Activated CD8-positive, alpha-beta memory T cell treated with anti-CD3 and anti-CD28 coated beads, Interleukin-2, amount 10 ng/mL, durations not matched to agents 7 days and 5 days (primary cell): Measurements from ENCODE around the gene JAM3. TPM values are rescaled to one million over a fixed set of nuclear protein-coding genes. Genes with fewer than 3 reads are reported as not detected.

Experiments
- ATAC-seq: fragments of 150-1000 bp; cut with Tn5 transposase; one replicate; pipeline ENCODE4 v1.10.0; 2021; ENCODE audit warnings: moderate library complexity
- CTCF ChIA-PET: fragments of 350-600 bp; sonication (Branson Sonifier 250); formaldehyde crosslinking; loops from one replicate; lab custom pipeline; 2021; ENCODE audit warnings: antibody characterized with exemption; lab: Charles Lee
- DNase-seq: peaks from one replicate; pipeline ENCODE4 v3.0.0-alpha.2; 2020
- H3K27ac Mint-ChIP-seq: one replicate; pipeline ENCODE4 v1.8.0; 2021; ENCODE audit warnings: mild to moderate bottlenecking, mixed read lengths
- H3K27me3 Mint-ChIP-seq: one replicate; pipeline ENCODE4 v1.8.0; 2021; ENCODE audit warnings: mixed read lengths
- H3K36me3 Mint-ChIP-seq: one replicate; pipeline ENCODE4 v1.8.0; 2021; ENCODE audit warnings: mild to moderate bottlenecking, mixed read lengths
- H3K4me1 Mint-ChIP-seq: one replicate; pipeline ENCODE4 v1.8.0; 2021; ENCODE audit warnings: mixed read lengths
- H3K4me3 Mint-ChIP-seq: one replicate; pipeline ENCODE4 v1.8.0; 2021; ENCODE audit warnings: mild to moderate bottlenecking, moderate library complexity, mixed read lengths
- H3K9me3 Mint-ChIP-seq: one replicate; pipeline ENCODE4 v1.8.0; 2022; ENCODE audit warnings: low read depth, mixed read lengths
- total RNA-seq, 2 experiments: library from RNA; stranded (reverse); gene quantifications; one replicate each; pipeline ENCODE4 v1.2.3, GENCODE V29; 2021

The JAM3 gene
- 1 to 10 TPM; 3.2 to 4.4 TPM for total RNA-seq

- Mint-ChIP-seq H3K27ac (peak within 1 kb of the TSS; percentile 63), H3K9me3 (no peaks in the 10 kb centered on the region), H3K4me3 (peak within 1 kb of the TSS; percentile 91), H3K27me3 (peaks cover 69% of the 10 kb centered on the region), H3K4me1 (peaks cover 18% of the 10 kb centered on the region), H3K36me3 (peaks cover 2% of the 10 kb centered on the region)
- DNase-seq = peak; percentile 97
- CTCF ChIA-PET = interaction anchor here (0.9 to 4.4 kb wide), 9 partner anchors 8 to 170 kb away, joined by 3 to 26 read pairs (median 3); no protein-coding TSS in a partner anchor
- ATAC-seq = peak; percentile 98
These were observed at the start of gene JAM3 for GRCh38 chr11:134068829-134069425. Gene JAM3 (plus strand): TSS chr11:134069072. CDS start chr11:134069084, 12 bp downstream.

GRCh38 chr11:134019500-134019899, 49.4 kb upstream of the JAM3 start:
- Mint-ChIP-seq H3K9me3 (no peaks in the 10 kb centered on the region), H3K27me3 (peaks cover 52% of the 10 kb centered on the region), H3K27ac (no peak overlapping the region), H3K4me1 (no peaks in the 10 kb centered on the region), H3K4me3 (no peak overlapping the region), H3K36me3 (no peaks in the 10 kb centered on the region)
- no peak for ATAC-seq
- no peak for DNase-seq
- CTCF ChIA-PET = interaction anchor here (1.1 to 2.1 kb wide), 2 partner anchors 8 to 31 kb away, joined by 3 to 5 read pairs; no protein-coding TSS in a partner anchor

- H3K4me3 Mint-ChIP-seq = no peak overlapping the region
- H3K27me3 Mint-ChIP-seq = peaks cover 49% of the 10 kb centered on the region
- no peak overlapping the region for H3K27ac Mint-ChIP-seq
- ATAC-seq = no peak
- DNase-seq = no peak
- H3K9me3 Mint-ChIP-seq = no peaks in the 10 kb centered on the region
- no peaks in the 10 kb centered on the region for H3K4me1 Mint-ChIP-seq
- CTCF ChIA-PET = no interaction called here
- H3K36me3 Mint-ChIP-seq = no peaks in the 10 kb centered on the region
These were observed 48.3 kb upstream of the JAM3 start for GRCh38 chr11:134020598-134020997.

- CTCF ChIA-PET = no interaction called here
- Mint-ChIP-seq H3K36me3 (no peaks in the 10 kb centered on the region), H3K27me3 (peaks cover 42% of the 10 kb centered on the region), H3K4me1 (no peaks in the 10 kb centered on the region), H3K27ac (no peak overlapping the region), H3K9me3 (no peaks in the 10 kb centered on the region), H3K4me3 (no peak overlapping the region)
- DNase-seq (no peak), ATAC-seq (no peak)
These were observed 47.5 kb upstream of the JAM3 start for GRCh38 chr11:134021326-134021725.

GRCh38 chr11:134022748-134023147, 46.1 kb upstream of the JAM3 start:
- CTCF ChIA-PET = no interaction called here
- no peak for ATAC-seq
- Mint-ChIP-seq H3K9me3 (no peaks in the 10 kb centered on the region), H3K36me3 (no peaks in the 10 kb centered on the region), H3K4me1 (peaks cover 8% of the 10 kb centered on the region), H3K27me3 (peaks cover 29% of the 10 kb centered on the region), H3K4me3 (no peak overlapping the region), H3K27ac (no peak overlapping the region)
- DNase-seq = no peak

GRCh38 chr11:134024420-134025081, 44.3 kb upstream of the JAM3 start:
- DNase-seq = no peak
- H3K9me3 Mint-ChIP-seq = no peaks in the 10 kb centered on the region

GRCh38 chr11:134025082-134025429, 43.8 kb upstream of the JAM3 start:
- H3K4me3 Mint-ChIP-seq = no peak overlapping the region
- H3K36me3 Mint-ChIP-seq = no peaks in the 10 kb centered on the region
- CTCF ChIA-PET = interaction anchor here (1.8 kb wide), 1 partner anchor 97 kb away, joined by 6 read pairs; no protein-coding TSS in a partner anchor
- H3K27ac Mint-ChIP-seq = no peak overlapping the region
- ATAC-seq (no peak), DNase-seq (no peak)
- no peaks in the 10 kb centered on the region for H3K9me3 Mint-ChIP-seq
- peaks cover 11% of the 10 kb centered on the region for H3K27me3 Mint-ChIP-seq
- H3K4me1 Mint-ChIP-seq = peaks cover 15% of the 10 kb centered on the region

More at GRCh38 chr11:134024420-134025081, 44.3 kb upstream of the JAM3 start:
- Mint-ChIP-seq H3K36me3 (no peaks in the 10 kb centered on the region), H3K27ac (no peak overlapping the region), H3K27me3 (peaks cover 16% of the 10 kb centered on the region), H3K4me1 (peaks cover 15% of the 10 kb centered on the region), H3K4me3 (no peak overlapping the region)
- no peak for ATAC-seq
- CTCF ChIA-PET = interaction anchor here (1.1 kb wide), 1 partner anchor 26 kb away, joined by 4 read pairs; no protein-coding TSS in a partner anchor

GRCh38 chr11:134026655-134027343, 42.1 kb upstream of the JAM3 start:
- H3K9me3 Mint-ChIP-seq = no peaks in the 10 kb centered on the region

GRCh38 chr11:134027671-134028070, 41.2 kb upstream of the JAM3 start:
- Mint-ChIP-seq H3K4me1 (peaks cover 20% of the 10 kb centered on the region), H3K27me3 (peaks cover 5% of the 10 kb centered on the region), H3K27ac (peak overlapping the region; percentile 50), H3K4me3 (no peak overlapping the region), H3K9me3 (no peaks in the 10 kb centered on the region), H3K36me3 (no peaks in the 10 kb centered on the region)
- ATAC-seq = peak; percentile 86
- DNase-seq = peak; percentile 67
- CTCF ChIA-PET = interaction anchor here (0.8 to 2.0 kb wide), 5 partner anchors 8 to 100 kb away, joined by 3 to 5 read pairs (median 4); no protein-coding TSS in a partner anchor

More at GRCh38 chr11:134026655-134027343, 42.1 kb upstream of the JAM3 start:
- peaks cover 15% of the 10 kb centered on the region for H3K4me1 Mint-ChIP-seq
- H3K27me3 Mint-ChIP-seq = peaks cover 5% of the 10 kb centered on the region
- no peak for ATAC-seq
- DNase-seq = no peak
- H3K36me3 Mint-ChIP-seq = no peaks in the 10 kb centered on the region
- H3K4me3 Mint-ChIP-seq = no peak overlapping the region
- CTCF ChIA-PET = interaction anchor here (0.8 to 2.0 kb wide), 7 partner anchors 8 to 99 kb away, joined by 3 to 6 read pairs (median 4); no protein-coding TSS in a partner anchor
- no peak overlapping the region for H3K27ac Mint-ChIP-seq

GRCh38 chr11:134028368-134028920, 40.4 kb upstream of the JAM3 start:
- Mint-ChIP-seq H3K27ac (no peak overlapping the region), H3K27me3 (peaks cover 5% of the 10 kb centered on the region), H3K4me3 (no peak overlapping the region), H3K4me1 (peaks cover 28% of the 10 kb centered on the region), H3K9me3 (no peaks in the 10 kb centered on the region), H3K36me3 (no peaks in the 10 kb centered on the region)
- ATAC-seq (no peak), DNase-seq (no peak)
- CTCF ChIA-PET = interaction anchor here (1.4 to 2.0 kb wide), 4 partner anchors 8 to 20 kb away, joined by 3 to 5 read pairs (median 4); no protein-coding TSS in a partner anchor

GRCh38 chr11:134030853-134031252, 38.0 kb upstream of the JAM3 start:
- CTCF ChIA-PET = interaction anchor here (0.9 to 1.6 kb wide), 4 partner anchors 9 to 53 kb away, joined by 3 to 9 read pairs (median 3); no protein-coding TSS in a partner anchor
- peaks cover 50% of the 10 kb centered on the region for H3K4me1 Mint-ChIP-seq
- ATAC-seq = no peak
- H3K27ac Mint-ChIP-seq = no peak overlapping the region
- peaks cover 5% of the 10 kb centered on the region for H3K27me3 Mint-ChIP-seq
- DNase-seq = no peak
- peaks cover 2% of the 10 kb centered on the region for H3K36me3 Mint-ChIP-seq
- H3K4me3 Mint-ChIP-seq = no peak overlapping the region
- no peaks in the 10 kb centered on the region for H3K9me3 Mint-ChIP-seq

GRCh38 chr11:134032043-134032442, 36.8 kb upstream of the JAM3 start:
- CTCF ChIA-PET = interaction anchor here (1.0 to 3.3 kb wide), 5 partner anchors 19 to 104 kb away, joined by 3 to 22 read pairs (median 13); no protein-coding TSS in a partner anchor
- Mint-ChIP-seq H3K4me3 (no peak overlapping the region), H3K9me3 (no peaks in the 10 kb centered on the region), H3K27me3 (peaks cover 5% of the 10 kb centered on the region), H3K27ac (peak overlapping the region; percentile 33), H3K36me3 (peaks cover 2% of the 10 kb centered on the region), H3K4me1 (peaks cover 55% of the 10 kb centered on the region)
- DNase-seq (no peak), ATAC-seq (no peak)
